HEK293 (cell line): ENCODE results near the gene RASGRP3.
A peak's percentile ranks its signal among the peaks of the same experiment; 100 is the strongest.

ENCODE experiments used
- CTCF ChIA-PET: fragments of 350-600 bp; formaldehyde crosslinking; extraction: SDS; loops from one replicate; lab custom pipeline; 2021; ENCODE audit warnings: antibody characterized with exemption; lab: Yijun Ruan, JAX
- POLR2A ChIA-PET: fragments of 300-600 bp; formaldehyde crosslinking; extraction: SDS; loops from one replicate; lab custom pipeline; 2020; ENCODE audit warnings: antibody characterized with exemption, inconsistent platforms; lab: Yijun Ruan, JAX
- H3K27ac ChIP-seq: fragments of 200-500 bp; sonication (Bioruptor generic); 2 replicates; pipeline ENCODE4 v1.5.1; 2014; ENCODE audit warnings: low read depth, low read length, control low read depth, inconsistent platforms; ENCODE audit errors: extremely low read depth
- H3K36me3 ChIP-seq, 2 experiments: fragments of 200-500 bp in 1 of 2; sonication (Bioruptor generic) in 1 of 2; 1 replicate in 1 of 2; 2 replicates in 1 of 2; pipeline ENCODE4 v1.5.1; 2014 to 2017; ENCODE audit warnings: inconsistent platforms in 2 of 2, low read length in 2 of 2; ENCODE audit not compliant: control insufficient read depth in 2 of 2, insufficient read depth in 1 of 2
- H3K4me1 ChIP-seq: fragments of 200-500 bp; sonication (Bioruptor generic); 2 replicates; pipeline ENCODE4 v1.5.1; 2014; ENCODE audit warnings: mild to moderate bottlenecking, low read length, inconsistent platforms; ENCODE audit not compliant: control insufficient read depth, insufficient read depth
- H3K4me3 ChIP-seq: 2 replicates; pipeline ENCODE4 v1.5.1; 2011; ENCODE audit warnings: low read depth, mild to moderate bottlenecking, control low read depth, low read length, moderate library complexity
- H3K9me3 ChIP-seq: fragments of 200-500 bp; sonication (Bioruptor generic); 2 replicates; pipeline ENCODE4 v1.5.1; 2014; ENCODE audit warnings: low read depth, low read length, inconsistent platforms; ENCODE audit not compliant: control insufficient read depth, insufficient read depth
- GLIS1 ChIP-seq: fragments of 450-650 bp; formaldehyde crosslinking; IDR thresholded peaks from 2 replicates; pipeline ENCODE4 v1.5.1; 2016; ENCODE audit warnings: missing biosample characterization, missing genetic modification characterization
- HOXC10 ChIP-seq: sonication (generic); formaldehyde crosslinking; IDR thresholded peaks from 2 replicates; pipeline ENCODE4 v1.8.1; 2023; ENCODE audit warnings: mild to moderate bottlenecking, missing genetic modification reagents
- KLF9 ChIP-seq: fragments of 450-650 bp; formaldehyde crosslinking; IDR thresholded peaks from 2 replicates; pipeline ENCODE4 v1.5.1; 2016; ENCODE audit warnings: missing biosample characterization, missing genetic modification characterization, low read depth
- PRDM1 ChIP-seq: fragments of 450-650 bp; formaldehyde crosslinking; IDR thresholded peaks from 2 replicates; pipeline ENCODE4; 2016; ENCODE audit warnings: missing biosample characterization, missing genetic modification characterization
- SCRT1 ChIP-seq: fragments of 450-650 bp; formaldehyde crosslinking; IDR thresholded peaks from 2 replicates; pipeline ENCODE4 v1.5.1; 2016; ENCODE audit warnings: missing biosample characterization, missing genetic modification characterization, borderline replicate concordance
- SETDB1 ChIP-seq: IDR thresholded peaks from one replicate; pipeline ENCODE4 v1.6.1; 2017; ENCODE audit warnings: mild to moderate bottlenecking, low read length, moderate library complexity, mixed read lengths; ENCODE audit not compliant: insufficient read length
- SP3 ChIP-seq: fragments of 450-650 bp; formaldehyde crosslinking; IDR thresholded peaks from 2 replicates; pipeline ENCODE4 v1.5.1; 2016; ENCODE audit warnings: missing biosample characterization, missing genetic modification characterization
- TCF7L2 ChIP-seq: IDR thresholded peaks from 2 replicates; pipeline ENCODE4 v1.6.1; 2011; ENCODE audit warnings: low read depth, mild to moderate bottlenecking, inconsistent platforms, low read length, moderate library complexity, borderline replicate concordance
- ZBTB17 ChIP-seq: fragments of 450-650 bp; formaldehyde crosslinking; IDR thresholded peaks from 2 replicates; pipeline ENCODE4 v1.5.1; 2016; ENCODE audit warnings: missing biosample characterization, missing genetic modification characterization
- ZIC2 ChIP-seq: fragments of 450-650 bp; formaldehyde crosslinking; IDR thresholded peaks from 2 replicates; pipeline ENCODE4 v1.5.1; 2016; ENCODE audit warnings: missing biosample characterization, missing genetic modification characterization
- ZNF10 ChIP-seq: fragments of 450-650 bp; formaldehyde crosslinking; IDR thresholded peaks from 2 replicates; pipeline ENCODE4 v1.5.1; 2017; ENCODE audit warnings: missing biosample characterization, missing genetic modification characterization
- ZNF133 ChIP-seq: fragments of 450-650 bp; formaldehyde crosslinking; IDR thresholded peaks from 2 replicates; pipeline ENCODE4 v1.5.1; 2016; ENCODE audit warnings: missing biosample characterization, missing genetic modification characterization
- ZNF138 ChIP-seq: fragments of 450-650 bp; formaldehyde crosslinking; IDR thresholded peaks from 2 replicates; pipeline ENCODE4 v1.5.1; 2016; ENCODE audit warnings: missing biosample characterization, missing genetic modification characterization, borderline replicate concordance
- ZNF169 ChIP-seq: fragments of 450-650 bp; formaldehyde crosslinking; IDR thresholded peaks from 2 replicates; pipeline ENCODE4 v1.5.1; 2016; ENCODE audit warnings: missing biosample characterization, missing genetic modification characterization
- ZNF302 ChIP-seq: fragments of 450-650 bp; formaldehyde crosslinking; IDR thresholded peaks from 2 replicates; pipeline ENCODE4 v1.5.1; 2016; ENCODE audit warnings: missing biosample characterization, missing genetic modification characterization, low read depth
- ZNF311 ChIP-seq: fragments of 450-650 bp; formaldehyde crosslinking; IDR thresholded peaks from 2 replicates; pipeline ENCODE4 v1.5.1; 2017; ENCODE audit warnings: missing biosample characterization, missing genetic modification characterization, borderline replicate concordance
- ZNF335 ChIP-seq: fragments of 450-650 bp; formaldehyde crosslinking; conservative IDR thresholded peaks from 2 replicates; pipeline ENCODE4 v1.5.1; 2016; ENCODE audit warnings: missing biosample characterization, missing genetic modification characterization
- ZNF341 ChIP-seq: fragments of 450-650 bp; formaldehyde crosslinking; IDR thresholded peaks from 2 replicates; pipeline ENCODE4; 2016; ENCODE audit warnings: low read depth, missing biosample characterization, missing genetic modification characterization
- ZNF394 ChIP-seq: fragments of 450-650 bp; formaldehyde crosslinking; IDR thresholded peaks from 2 replicates; pipeline ENCODE4 v1.5.1; 2016; ENCODE audit warnings: missing biosample characterization, missing genetic modification characterization, mild to moderate bottlenecking, moderate library complexity, borderline replicate concordance
- ZNF501 ChIP-seq: fragments of 450-650 bp; formaldehyde crosslinking; IDR thresholded peaks from 2 replicates; pipeline ENCODE4 v1.5.1; 2016; ENCODE audit warnings: missing biosample characterization, missing genetic modification characterization
- ZNF529 ChIP-seq: fragments of 450-650 bp; formaldehyde crosslinking; IDR thresholded peaks from 2 replicates; pipeline ENCODE4 v1.5.1; 2017; ENCODE audit warnings: missing genetic modification characterization, missing biosample characterization; ENCODE audit not compliant: insufficient replicate concordance
- ZNF549 ChIP-seq: fragments of 450-650 bp; IDR thresholded peaks from 2 replicates; pipeline ENCODE4 v1.5.1; 2018; ENCODE audit warnings: missing biosample characterization, missing genetic modification characterization, mild to moderate bottlenecking, inconsistent platforms, moderate library complexity
- ZNF571 ChIP-seq: fragments of 450-650 bp; formaldehyde crosslinking; IDR thresholded peaks from 2 replicates; pipeline ENCODE4 v1.5.0; 2017; ENCODE audit warnings: missing biosample characterization, missing genetic modification characterization
- ZNF664 ChIP-seq: fragments of 450-650 bp; formaldehyde crosslinking; IDR thresholded peaks from 2 replicates; pipeline ENCODE4 v1.5.1; 2016; ENCODE audit warnings: missing biosample characterization, missing genetic modification characterization
- ZNF707 ChIP-seq: fragments of 450-650 bp; formaldehyde crosslinking; IDR thresholded peaks from 2 replicates; pipeline ENCODE4 v1.5.1; 2016; ENCODE audit warnings: missing biosample characterization, missing genetic modification characterization
- ZSCAN23 ChIP-seq: fragments of 450-650 bp; formaldehyde crosslinking; IDR thresholded peaks from 2 replicates; pipeline ENCODE4 v1.5.1; 2016; ENCODE audit warnings: missing biosample characterization, missing genetic modification characterization
- TF ChIP-seq, protein P1 (sequence below): fragments of 450-650 bp; formaldehyde crosslinking; IDR thresholded peaks from 2 replicates; pipeline ENCODE4 v1.5.1; 2016; ENCODE audit warnings: missing biosample characterization, missing genetic modification characterization
- TF ChIP-seq, protein P2 (sequence below): fragments of 450-650 bp; formaldehyde crosslinking; IDR thresholded peaks from 2 replicates; pipeline ENCODE4 v1.5.1; 2016; ENCODE audit warnings: missing biosample characterization, missing genetic modification characterization
- TF ChIP-seq, protein P3 (sequence below): fragments of 450-650 bp; formaldehyde crosslinking; IDR thresholded peaks from 2 replicates; pipeline ENCODE4 v1.5.1; 2017; ENCODE audit warnings: missing biosample characterization, missing genetic modification characterization
- TF ChIP-seq, protein P4 (sequence below): fragments of 450-650 bp; formaldehyde crosslinking; IDR thresholded peaks from 2 replicates; pipeline ENCODE4 v1.5.1; 2016; ENCODE audit warnings: missing biosample characterization, missing genetic modification characterization

RASGRP3 gene, protein sequence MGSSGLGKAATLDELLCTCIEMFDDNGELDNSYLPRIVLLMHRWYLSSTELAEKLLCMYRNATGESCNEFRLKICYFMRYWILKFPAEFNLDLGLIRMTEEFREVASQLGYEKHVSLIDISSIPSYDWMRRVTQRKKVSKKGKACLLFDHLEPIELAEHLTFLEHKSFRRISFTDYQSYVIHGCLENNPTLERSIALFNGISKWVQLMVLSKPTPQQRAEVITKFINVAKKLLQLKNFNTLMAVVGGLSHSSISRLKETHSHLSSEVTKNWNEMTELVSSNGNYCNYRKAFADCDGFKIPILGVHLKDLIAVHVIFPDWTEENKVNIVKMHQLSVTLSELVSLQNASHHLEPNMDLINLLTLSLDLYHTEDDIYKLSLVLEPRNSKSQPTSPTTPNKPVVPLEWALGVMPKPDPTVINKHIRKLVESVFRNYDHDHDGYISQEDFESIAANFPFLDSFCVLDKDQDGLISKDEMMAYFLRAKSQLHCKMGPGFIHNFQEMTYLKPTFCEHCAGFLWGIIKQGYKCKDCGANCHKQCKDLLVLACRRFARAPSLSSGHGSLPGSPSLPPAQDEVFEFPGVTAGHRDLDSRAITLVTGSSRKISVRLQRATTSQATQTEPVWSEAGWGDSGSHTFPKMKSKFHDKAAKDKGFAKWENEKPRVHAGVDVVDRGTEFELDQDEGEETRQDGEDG

DNA sequence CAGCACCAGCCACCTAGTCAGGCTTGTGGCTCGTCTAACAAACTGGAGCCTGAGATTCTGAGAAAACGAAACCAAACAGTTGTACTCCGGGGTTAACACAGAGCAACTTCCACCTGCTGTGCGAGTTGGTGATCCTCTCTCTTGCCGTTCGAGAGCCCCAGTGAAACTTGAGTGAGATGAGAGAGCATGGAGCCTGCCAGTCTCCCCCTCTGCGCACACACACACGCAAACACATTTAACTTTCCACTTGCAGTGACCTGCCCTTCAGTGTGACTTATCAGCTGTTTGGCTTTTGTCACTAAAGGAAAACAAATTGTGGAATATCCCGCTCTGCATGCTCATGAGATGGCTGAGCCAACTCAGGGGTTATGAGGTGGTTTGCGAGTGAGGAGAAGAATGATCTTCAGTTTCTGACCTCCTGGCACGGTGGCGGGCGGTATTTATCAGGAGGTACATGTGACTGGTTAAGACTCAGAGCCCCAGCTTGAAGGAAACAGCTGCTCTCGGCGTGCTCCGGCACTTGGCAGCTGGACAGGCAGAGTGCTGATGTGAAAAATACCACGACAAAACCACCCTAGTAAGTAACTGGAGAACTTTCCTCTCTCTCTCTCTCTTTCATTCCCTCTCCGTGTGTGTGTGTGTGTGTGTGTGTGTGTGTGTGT, at the start of gene RASGRP3:
RASGRP3 (plus strand) TSS at position 519 of the 662 bp plus-strand sequence. CDS start 38,488 bp downstream, outside the sequence.
- CTCF ChIA-PET, result interaction anchor here (0.6 to 1.9 kb wide), 18 partner anchors 8 to 599 kb away, joined by 3 to 11 read pairs (median 4); no protein-coding TSS in a partner anchor
- POLR2A ChIA-PET, result interaction anchor here (1.0 to 1.3 kb wide), 3 partner anchors 12 to 123 kb away, joined by 3 to 4 read pairs (median 3); partner anchors contain the start of gene FAM98A
- Histone ChIP-seq H3K4me1 (no peaks in the 10 kb centered on the region), H3K4me3 (peak within 1 kb of the TSS; percentile 46), H3K36me3 (no peaks in the 10 kb centered on the region), H3K9me3 (no peaks in the 10 kb centered on the region), H3K27ac (peak within 1 kb of the TSS; percentile 14)
- no peak for TF ChIP-seq SETDB1
- TF ChIP-seq ZNF10, result peak; percentile 61; the same call in 1 of the 2 replicates
- TF ChIP-seq KLF9 (tag by site-specific recombination), result no peak
- TF ChIP-seq ZNF529 (tag by site-specific recombination), result no peak
- TF ChIP-seq PRDM1 (tag by site-specific recombination), result peak; percentile 75
- TF ChIP-seq ZBTB17 (tag by site-specific recombination), result peak; percentile 98
- no peak for TF ChIP-seq ZNF311 (tag by site-specific recombination)
- no peak for TF ChIP-seq ZNF549
- TF ChIP-seq SP3 (tag by site-specific recombination), result no peak
- 0 out of 2 replicates have a peak, but pooled peaks have one; percentile 41 for TF ChIP-seq ZNF501 (tag by site-specific recombination)
- TF ChIP-seq, protein P1, sequence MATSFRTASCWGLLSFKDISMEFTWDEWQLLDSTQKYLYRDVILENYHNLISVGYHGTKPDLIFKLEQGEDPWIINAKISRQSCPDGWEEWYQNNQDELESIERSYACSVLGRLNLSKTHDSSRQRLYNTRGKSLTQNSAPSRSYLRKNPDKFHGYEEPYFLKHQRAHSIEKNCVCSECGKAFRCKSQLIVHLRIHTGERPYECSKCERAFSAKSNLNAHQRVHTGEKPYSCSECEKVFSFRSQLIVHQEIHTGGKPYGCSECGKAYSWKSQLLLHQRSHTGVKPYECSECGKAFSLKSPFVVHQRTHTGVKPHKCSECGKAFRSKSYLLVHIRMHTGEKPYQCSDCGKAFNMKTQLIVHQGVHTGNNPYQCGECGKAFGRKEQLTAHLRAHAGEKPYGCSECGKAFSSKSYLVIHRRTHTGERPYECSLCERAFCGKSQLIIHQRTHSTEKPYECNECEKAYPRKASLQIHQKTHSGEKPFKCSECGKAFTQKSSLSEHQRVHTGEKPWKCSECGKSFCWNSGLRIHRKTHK (tag by site-specific recombination), result no peak
- no peak for TF ChIP-seq ZSCAN23 (tag by site-specific recombination)
- peak; percentile 43; the same call in 1 of the 2 replicates for TF ChIP-seq ZIC2
- TF ChIP-seq SCRT1 (tag by site-specific recombination), result 0 out of 2 replicates have a peak, but pooled peaks have one; percentile 33
- TF ChIP-seq ZNF664 (tag by site-specific recombination), result no peak
- TF ChIP-seq ZNF341 (tag by site-specific recombination), result no peak
- TF ChIP-seq, protein P2, sequence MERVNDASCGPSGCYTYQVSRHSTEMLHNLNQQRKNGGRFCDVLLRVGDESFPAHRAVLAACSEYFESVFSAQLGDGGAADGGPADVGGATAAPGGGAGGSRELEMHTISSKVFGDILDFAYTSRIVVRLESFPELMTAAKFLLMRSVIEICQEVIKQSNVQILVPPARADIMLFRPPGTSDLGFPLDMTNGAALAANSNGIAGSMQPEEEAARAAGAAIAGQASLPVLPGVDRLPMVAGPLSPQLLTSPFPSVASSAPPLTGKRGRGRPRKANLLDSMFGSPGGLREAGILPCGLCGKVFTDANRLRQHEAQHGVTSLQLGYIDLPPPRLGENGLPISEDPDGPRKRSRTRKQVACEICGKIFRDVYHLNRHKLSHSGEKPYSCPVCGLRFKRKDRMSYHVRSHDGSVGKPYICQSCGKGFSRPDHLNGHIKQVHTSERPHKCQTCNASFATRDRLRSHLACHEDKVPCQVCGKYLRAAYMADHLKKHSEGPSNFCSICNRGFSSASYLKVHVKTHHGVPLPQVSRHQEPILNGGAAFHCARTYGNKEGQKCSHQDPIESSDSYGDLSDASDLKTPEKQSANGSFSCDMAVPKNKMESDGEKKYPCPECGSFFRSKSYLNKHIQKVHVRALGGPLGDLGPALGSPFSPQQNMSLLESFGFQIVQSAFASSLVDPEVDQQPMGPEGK (tag by site-specific recombination), result peak; percentile 19; the same call in 1 of the 2 replicates
- TF ChIP-seq, protein P3, sequence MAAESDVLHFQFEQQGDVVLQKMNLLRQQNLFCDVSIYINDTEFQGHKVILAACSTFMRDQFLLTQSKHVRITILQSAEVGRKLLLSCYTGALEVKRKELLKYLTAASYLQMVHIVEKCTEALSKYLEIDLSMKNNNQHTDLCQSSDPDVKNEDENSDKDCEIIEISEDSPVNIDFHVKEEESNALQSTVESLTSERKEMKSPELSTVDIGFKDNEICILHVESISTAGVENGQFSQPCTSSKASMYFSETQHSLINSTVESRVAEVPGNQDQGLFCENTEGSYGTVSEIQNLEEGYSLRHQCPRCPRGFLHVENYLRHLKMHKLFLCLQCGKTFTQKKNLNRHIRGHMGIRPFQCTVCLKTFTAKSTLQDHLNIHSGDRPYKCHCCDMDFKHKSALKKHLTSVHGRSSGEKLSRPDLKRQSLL (tag by site-specific recombination), result peak; percentile 75
- peak; percentile 46; the same call in 1 of the 2 replicates for TF ChIP-seq ZNF394
- TF ChIP-seq ZNF133 (tag by site-specific recombination), result no peak
- 0 out of 2 replicates have a peak, but pooled peaks have one; percentile 23 for TF ChIP-seq GLIS1 (tag by site-specific recombination)
- no peak for TF ChIP-seq ZNF302 (tag by site-specific recombination)
- TF ChIP-seq, protein P4, sequence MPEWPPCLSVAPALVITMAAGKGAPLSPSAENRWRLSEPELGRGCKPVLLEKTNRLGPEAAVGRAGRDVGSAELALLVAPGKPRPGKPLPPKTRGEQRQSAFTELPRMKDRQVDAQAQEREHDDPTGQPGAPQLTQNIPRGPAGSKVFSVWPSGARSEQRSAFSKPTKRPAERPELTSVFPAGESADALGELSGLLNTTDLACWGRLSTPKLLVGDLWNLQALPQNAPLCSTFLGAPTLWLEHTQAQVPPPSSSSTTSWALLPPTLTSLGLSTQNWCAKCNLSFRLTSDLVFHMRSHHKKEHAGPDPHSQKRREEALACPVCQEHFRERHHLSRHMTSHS (tag by site-specific recombination), result no peak
- no peak for TF ChIP-seq ZNF169 (tag by site-specific recombination)
- no peak for TF ChIP-seq ZNF571 (tag by site-specific recombination)
- no peak for TF ChIP-seq HOXC10
- TF ChIP-seq ZNF707, result no peak
- peak; percentile 62; the same call in 1 of the 2 replicates for TF ChIP-seq ZNF335 (tag by site-specific recombination)
- no peak for TF ChIP-seq TCF7L2
- TF ChIP-seq ZNF138 (tag by site-specific recombination), result no peak
